CD14-positive monocyte (primary cell): ENCODE data around the gene PRAF2. TPM values are rescaled to one million over a fixed set of nuclear protein-coding genes. Genes with fewer than 3 reads are reported as not detected.

Experiments used
- DNase-seq, 3 donors: peaks; one replicate each; pipeline ENCODE4 v3.0.0-alpha.2; 2011 to 2022
- H2AFZ ChIP-seq: 2 replicates; pipeline ENCODE4 v1.6.0; 2012; ENCODE audit warnings: mild to moderate bottlenecking, low read depth, low read length, inconsistent platforms; ENCODE audit not compliant: insufficient read depth, poor library complexity, severe bottlenecking
- H3K27ac ChIP-seq, 2 donors: 1 replicate in 1 of 2; 2 replicates in 1 of 2; pipeline ENCODE4 v1.5.1; 2012 to 2013; ENCODE audit warnings: low read length in 2 of 2, control low read depth in 1 of 2, inconsistent platforms in 1 of 2, low read depth in 1 of 2, mild to moderate bottlenecking in 1 of 2
- H3K27me3 ChIP-seq, 2 donors: one replicate each; pipeline versions ENCODE4 v1.6.0 to v1.6.1; 2011 to 2013; ENCODE audit warnings: low read length in 2 of 2; ENCODE audit not compliant: control insufficient read depth in 2 of 2, insufficient read depth in 2 of 2
- H3K36me3 ChIP-seq, 2 donors: replicated peaks in 1 of 2; 1 replicate in 1 of 2; 2 replicates in 1 of 2; pipeline versions ENCODE4 v1.5.1 to v1.6.1; 2012 to 2013; ENCODE audit warnings: low read length in 2 of 2, control low read depth in 1 of 2, inconsistent platforms in 1 of 2, mild to moderate bottlenecking in 1 of 2; ENCODE audit not compliant: insufficient read depth in 2 of 2, control insufficient read depth in 1 of 2
- H3K4me1 ChIP-seq, 2 donors: 1 replicate in 1 of 2; 2 replicates in 1 of 2; pipeline versions ENCODE4 v1.5.1 to v1.6.1; 2012 to 2013; ENCODE audit warnings: low read length in 2 of 2, control low read depth in 1 of 2, inconsistent platforms in 1 of 2, mild to moderate bottlenecking in 1 of 2, moderate library complexity in 1 of 2; ENCODE audit not compliant: insufficient read depth in 2 of 2, control insufficient read depth in 1 of 2
- H3K4me2 ChIP-seq: replicated peaks from 2 replicates; pipeline ENCODE3; 2012; ENCODE audit warnings: low read length, moderate library complexity, mild to moderate bottlenecking; ENCODE audit not compliant: poor library complexity, severe bottlenecking; ENCODE audit errors: extremely low read depth
- H3K4me3 ChIP-seq, 3 experiments: fragments of 200-600 bp in 1 of 3; sonication (generic) in 1 of 3; replicated peaks in 1 of 3; 1 replicate in 2 of 3; 2 replicates in 1 of 3; pipeline ENCODE4 v1.5.1; 2011 to 2013; ENCODE audit warnings: low read length in 3 of 3, mild to moderate bottlenecking in 3 of 3, control low read depth in 2 of 3, low read depth in 2 of 3, inconsistent platforms in 1 of 3, moderate library complexity in 1 of 3
- H3K79me2 ChIP-seq: 2 replicates; pipeline ENCODE4 v1.6.0; 2012; ENCODE audit warnings: mild to moderate bottlenecking, control low read depth, inconsistent platforms, low read length, moderate library complexity; ENCODE audit not compliant: insufficient read depth
- H3K9ac ChIP-seq: 2 replicates; pipeline ENCODE4 v1.6.0; 2017; ENCODE audit warnings: low read length, mild to moderate bottlenecking; ENCODE audit not compliant: insufficient read depth, poor library complexity, severe bottlenecking
- H3K9me3 ChIP-seq, 2 donors: replicated peaks in 1 of 2; 1 replicate in 1 of 2; 2 replicates in 1 of 2; pipeline versions ENCODE4 v1.5.1 to v1.6.1; 2012 to 2013; ENCODE audit warnings: low read length in 2 of 2, control low read depth in 1 of 2; ENCODE audit not compliant: control insufficient read depth in 1 of 2, insufficient read depth in 1 of 2
- H4K20me1 ChIP-seq: 2 replicates; pipeline ENCODE4 v1.6.0; 2012; ENCODE audit warnings: mild to moderate bottlenecking, low read length, control low read depth, moderate library complexity; ENCODE audit not compliant: insufficient read depth
- H3K27ac Mint-ChIP-seq, 7 donors: one replicate each; pipeline ENCODE4 v1.8.0; 2020; ENCODE audit warnings: mild to moderate bottlenecking in 7 of 7, mixed read lengths in 7 of 7, moderate library complexity in 6 of 7, inconsistent platforms in 2 of 7
- H3K27me3 Mint-ChIP-seq, 3 donors: one replicate each; pipeline ENCODE4 v1.8.0; 2021 to 2022; ENCODE audit warnings: low read depth in 3 of 3, mild to moderate bottlenecking in 3 of 3, mixed read lengths in 3 of 3, moderate library complexity in 3 of 3, inconsistent platforms in 1 of 3
- H3K36me3 Mint-ChIP-seq, 2 donors: one replicate each; pipeline ENCODE4 v1.8.0; 2020; ENCODE audit warnings: mixed read lengths in 2 of 2, inconsistent platforms in 1 of 2, mild to moderate bottlenecking in 1 of 2
- H3K4me1 Mint-ChIP-seq: one replicate; pipeline ENCODE4 v1.8.0; 2020; ENCODE audit warnings: mild to moderate bottlenecking, mixed read lengths
- H3K4me3 Mint-ChIP-seq, 2 donors: one replicate each; pipeline ENCODE4 v1.8.0; 2020; ENCODE audit warnings: mild to moderate bottlenecking in 2 of 2, mixed read lengths in 2 of 2, moderate library complexity in 1 of 2
- H3K9me3 Mint-ChIP-seq, 7 donors: one replicate each; pipeline ENCODE4 v1.8.0; 2020 to 2022; ENCODE audit warnings: mixed read lengths in 7 of 7, mild to moderate bottlenecking in 6 of 7, moderate library complexity in 6 of 7, inconsistent platforms in 2 of 7
- CTCF ChIP-seq: fragments of 200-600 bp; IDR thresholded peaks from one replicate; pipeline ENCODE4 v1.8.0; 2022; ENCODE audit warnings: antibody characterized with exemption, mild to moderate bottlenecking
- WGBS: methylation state at CpG from one replicate; pipeline ENCODE4 v1.1.5; 2013; ENCODE audit warnings: missing lambda C conversion rate; ENCODE audit not compliant: insufficient coverage; 5-methylcytosine and 5-hydroxymethylcytosine counted together
- intact Hi-C, 2 donors: fragments of 100-400 bp; cut with micrococcal nuclease; formaldehyde crosslinking; loops; one replicate each; pipeline versions ENCODE4 v1.15.0 to v1.15.1; 2023
- polyA plus RNA-seq, 3 donors: library from polyadenylated mRNA; depleted of rRNA in 1 of 3; unstranded in 2 of 3; stranded (reverse) in 1 of 3; fragments of 300-500 nt in 2 of 3; fragments of >200 nt in 1 of 3; fragmentation: Illumina TruSeq in 2 of 3; gene quantifications; 1 replicate in 2 of 3; 2 replicates in 1 of 3; pipeline ENCODE4 v1.2.3, GENCODE V29; 2012 to 2021

Gene PRAF2
- polyA plus RNA-seq, 3 donors, result 4.1 to 7.9 (median 5.5) TPM

GRCh38 chrX:49106296-49106695 is 32.5 kb upstream of the PRAF2 start:
- Histone ChIP-seq H3K36me3 (peaks cover 5 to 12% of the 10 kb centered on the region in 2 donors), H3K9ac (no peak overlapping the region), H4K20me1 (no peaks in the 10 kb centered on the region), H3K27me3 (no peaks in the 10 kb centered on the region), H3K79me2 (no peaks in the 10 kb centered on the region), H3K4me1 (peaks cover 5% of the 10 kb centered on the region in 2 donors), H2AFZ (no peak overlapping the region), H3K27ac (no peak overlapping the region), H3K4me2 (no peak overlapping the region), H3K4me3 (no peak overlapping the region), H3K9me3 (no peaks in the 10 kb centered on the region)
- Mint-ChIP-seq H3K27me3 (peaks cover 0 to 2% (median 0%) of the 10 kb centered on the region in 3 donors), H3K27ac (no peak overlapping the region), H3K9me3 (peaks cover 0 to 3% (median 0%) of the 10 kb centered on the region in 7 donors), H3K4me1 (peaks cover 8% of the 10 kb centered on the region), H3K36me3 (peaks cover 13 to 22% of the 10 kb centered on the region in 2 donors), H3K4me3 (no peak overlapping the region)
- DNase-seq, result no peak
- TF ChIP-seq CTCF, result no peak
- intact Hi-C loops, result no loop called here
- no CpG with 5 or more reads among the region's 4 CpGs for WGBS

- Histone ChIP-seq H3K4me1 (peaks cover 13 to 16% of the 10 kb centered on the region in 2 donors), H4K20me1 (no peaks in the 10 kb centered on the region), H3K4me3 (no peak overlapping the region), H3K9me3 (no peaks in the 10 kb centered on the region), H3K36me3 (no peaks in the 10 kb centered on the region), H3K9ac (no peak overlapping the region), H3K4me2 (no peak overlapping the region), H3K27ac (no peak overlapping the region), H3K27me3 (no peaks in the 10 kb centered on the region), H3K79me2 (no peaks in the 10 kb centered on the region), H2AFZ (no peak overlapping the region)
- Mint-ChIP-seq H3K27me3 (peaks cover 0 to 4% (median 0%) of the 10 kb centered on the region in 3 donors), H3K9me3 (peaks cover 0 to 13% (median 0%) of the 10 kb centered on the region in 7 donors), H3K36me3 (peaks cover 3 to 10% of the 10 kb centered on the region in 2 donors), H3K4me3 (no peak overlapping the region), H3K27ac (no peak overlapping the region), H3K4me1 (peaks cover 12% of the 10 kb centered on the region)
- 80% methylated on average over 1 of the region's 3 CpGs for WGBS
- intact Hi-C loops, result no loop called here
- no peak for TF ChIP-seq CTCF
- DNase-seq, result no peak
Measured at GRCh38 chrX:49103637-49104036, 29.8 kb upstream of the PRAF2 start.
